Globus pallidus (tissue), 1 donor: ENCODE results near the gene FAHD2B.
"Not testable (repeated sequence)": the region's sequence is repeated elsewhere in the genome, so short reads cannot be mapped to it uniquely, and the experiment has no call there.

Source experiments
- DNase-seq: peaks from one replicate; pipeline ENCODE4 v3.0.0-alpha.2; 2015; ENCODE audit warnings: low spot score

FAHD2B gene, protein sequence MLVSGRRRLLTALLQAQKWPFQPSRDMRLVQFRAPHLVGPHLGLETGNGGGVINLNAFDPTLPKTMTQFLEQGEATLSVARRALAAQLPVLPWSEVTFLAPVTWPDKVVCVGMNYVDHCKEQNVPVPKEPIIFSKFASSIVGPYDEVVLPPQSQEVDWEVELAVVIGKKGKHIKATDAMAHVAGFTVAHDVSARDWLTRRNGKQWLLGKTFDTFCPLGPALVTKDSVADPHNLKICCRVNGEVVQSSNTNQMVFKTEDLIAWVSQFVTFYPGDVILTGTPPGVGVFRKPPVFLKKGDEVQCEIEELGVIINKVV

GRCh38 chr2:97094772-97095611 is at the start of gene FAHD2B:
Gene FAHD2B (minus strand): TSS chr2:97094882. CDS start chr2:97091706, 3,176 bp downstream.
- peak; percentile 74 for DNase-seq

DNA sequence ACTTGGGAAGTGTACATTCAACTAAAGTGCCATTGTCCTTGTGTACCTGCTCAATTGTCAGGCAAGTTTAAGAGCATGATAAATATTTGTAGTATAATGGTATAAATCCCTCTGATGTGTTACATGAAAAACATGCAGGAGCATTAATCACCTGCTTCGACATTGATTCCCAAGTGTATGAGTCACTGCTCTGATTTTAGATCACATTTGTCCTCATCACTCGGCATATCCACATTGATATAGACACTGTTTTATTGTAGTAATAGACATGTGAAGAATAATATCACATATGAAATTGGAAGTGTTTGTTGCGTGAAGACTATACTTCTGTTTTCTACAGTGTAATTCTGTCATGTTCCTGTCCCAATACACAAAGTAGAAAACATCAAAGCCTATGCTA is 49.3 kb upstream of the FAHD2B start:
- DNase-seq, result not testable (repeated sequence)

GRCh38 chr2:97129090-97129489 is 34.4 kb upstream of the FAHD2B start:
- not testable (repeated sequence) for DNase-seq

GRCh38 chr2:97113882-97114255 is 19.2 kb upstream of the FAHD2B start:
- DNase-seq, result not testable (repeated sequence)

DNA sequence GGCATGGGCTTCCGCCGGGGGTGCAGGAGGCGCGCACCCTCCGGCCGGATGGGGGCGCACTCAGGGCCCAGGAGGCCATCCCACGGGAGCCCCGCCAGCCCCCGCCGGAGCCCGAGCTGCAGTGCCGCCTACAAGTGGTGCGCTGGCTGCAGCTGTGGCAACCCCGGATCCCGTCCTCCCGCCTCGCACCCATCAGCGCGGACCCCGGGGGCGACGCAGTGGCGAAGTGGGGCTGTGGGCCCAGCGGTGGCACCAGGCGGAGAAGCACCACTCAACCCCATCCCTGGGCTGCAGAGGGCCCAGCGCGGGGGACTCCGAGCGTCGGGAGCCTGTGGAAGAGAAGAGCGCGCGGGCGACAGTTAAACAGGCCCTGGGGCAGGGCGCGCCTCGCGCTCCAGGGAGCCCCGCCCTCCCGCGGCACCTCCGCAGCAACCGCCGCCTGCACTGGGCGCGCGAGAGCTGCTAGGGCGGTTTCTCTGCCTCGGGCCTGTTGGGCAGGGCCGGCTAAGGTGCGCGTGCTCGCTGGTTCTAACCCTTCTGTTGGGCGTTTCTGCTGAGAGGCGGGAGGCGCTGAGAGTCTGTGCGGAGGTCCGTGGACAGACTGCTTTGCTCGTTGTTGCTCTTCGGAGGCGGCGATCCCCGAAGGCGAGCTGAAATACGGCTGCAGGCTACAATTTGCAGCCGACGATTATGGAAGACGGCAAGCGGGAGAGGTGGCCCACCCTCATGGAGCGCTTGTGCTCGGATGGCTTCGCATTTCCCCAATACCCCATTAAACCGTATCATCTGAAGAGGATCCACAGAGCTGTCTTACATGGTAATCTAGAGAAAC is 18.6 kb upstream of the FAHD2B start, which contains the start of gene ANKRD36:
Gene ANKRD36, plus strand, starts transcription at position 104 of the 832 bp plus-strand sequence. Its CDS starts 587 bp downstream, at position 691.
- peak; percentile 87 for DNase-seq

DNA sequence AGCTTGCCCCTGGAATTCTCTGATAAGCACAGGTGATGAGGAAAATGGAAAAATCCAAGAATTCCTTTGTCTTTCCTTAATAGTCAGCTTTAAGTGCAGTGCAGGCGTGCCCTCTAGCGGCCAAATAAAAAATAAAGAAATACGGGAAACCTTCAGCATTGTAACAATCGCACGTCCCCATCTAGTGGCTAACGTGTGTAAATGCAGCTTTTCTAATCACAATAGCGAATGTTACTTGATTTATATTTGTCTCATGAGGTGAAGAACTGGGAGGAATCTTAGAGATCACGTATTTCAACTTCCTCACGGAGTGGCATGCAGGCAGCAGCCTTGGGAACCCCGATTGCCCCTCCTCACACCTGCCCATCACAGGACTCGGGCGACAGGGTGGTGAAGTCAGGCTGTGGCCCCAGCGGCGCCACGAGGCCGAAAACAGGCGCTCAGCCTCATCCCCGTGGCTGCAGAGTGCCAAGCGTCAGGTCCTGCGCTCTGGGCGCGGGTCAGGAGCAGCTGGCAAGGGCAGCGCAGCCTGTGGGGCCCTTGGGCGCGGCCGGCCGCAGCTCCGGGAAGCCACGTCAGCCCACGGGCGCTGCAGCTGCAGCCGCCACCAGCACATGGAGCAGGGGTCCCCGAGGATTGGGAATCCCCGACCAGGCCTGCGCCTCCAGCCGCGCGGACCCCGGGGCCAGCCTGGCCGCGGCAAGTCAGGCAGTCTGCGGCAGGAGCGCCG is 17.8 kb upstream of the FAHD2B start:
- DNase-seq, result peak; percentile 55

GRCh38 chr2:97111246-97111645 is 16.6 kb upstream of the FAHD2B start:
- DNase-seq, result not testable (repeated sequence)

DNA sequence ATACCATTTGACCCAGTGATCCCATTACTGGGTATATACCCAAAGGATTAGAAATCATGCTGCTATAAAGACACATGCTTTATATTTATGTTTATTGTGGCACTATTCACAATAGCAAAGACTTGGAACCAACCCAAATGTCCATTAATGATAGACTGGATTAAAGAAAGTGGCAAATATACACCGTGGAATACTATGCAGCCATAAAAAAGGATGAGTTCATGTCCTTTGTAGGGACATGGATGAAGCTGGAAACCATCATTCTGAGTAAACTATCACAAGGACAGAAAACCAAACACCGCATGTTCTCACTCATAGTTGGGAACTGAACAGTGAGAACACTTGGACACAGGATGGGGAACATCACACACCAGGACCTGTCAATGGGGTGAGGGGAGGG is 12.2 kb upstream of the FAHD2B start:
- not testable (repeated sequence) for DNase-seq

DNA sequence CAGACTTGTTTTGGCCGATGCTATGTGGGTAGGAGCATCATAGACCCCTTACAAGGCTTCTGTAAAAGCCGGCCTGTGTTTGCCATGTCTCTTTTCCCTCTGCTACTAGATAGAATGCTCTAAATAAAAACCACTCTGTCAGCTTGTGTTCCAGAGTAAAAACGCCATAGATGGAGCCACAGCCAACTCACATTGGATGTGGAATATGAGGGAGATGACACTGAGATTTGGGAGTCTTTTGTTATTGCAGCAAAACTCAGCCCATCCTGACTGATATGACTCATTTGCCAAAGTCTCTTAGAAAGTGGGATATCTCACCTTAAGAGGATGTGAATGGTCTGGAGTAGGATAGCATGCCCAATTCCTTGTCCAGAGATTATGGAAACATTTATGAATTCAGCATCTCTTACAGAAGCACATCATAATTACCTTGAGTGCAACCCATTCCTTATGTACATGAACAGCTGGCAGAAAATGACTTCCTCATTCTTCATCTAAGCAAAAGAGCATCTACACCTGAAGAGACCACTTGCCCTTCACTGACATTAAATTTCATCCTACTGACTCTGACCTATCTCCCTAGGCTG is 4.2 kb upstream of the FAHD2B start:
- DNase-seq, result not testable (repeated sequence)

DNA sequence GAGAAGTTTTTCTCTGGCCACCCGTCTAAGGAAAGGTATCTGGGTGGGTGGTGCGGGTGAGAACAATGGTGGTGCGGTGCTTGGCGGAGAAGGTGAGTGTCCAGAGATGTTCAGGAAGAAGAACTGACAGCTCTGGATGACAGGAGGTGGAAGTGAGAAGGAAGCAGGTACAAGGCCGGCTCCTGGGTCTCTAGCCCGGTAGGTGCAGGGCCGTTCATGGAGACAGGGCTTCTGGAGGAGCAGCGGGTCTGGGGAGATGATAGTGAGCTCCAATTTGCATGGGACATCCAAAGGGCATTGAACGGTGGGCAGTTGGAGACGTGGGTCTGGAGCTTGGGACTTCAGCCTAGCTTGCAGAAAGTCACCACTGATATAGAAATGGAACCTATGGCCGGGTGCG is 979 bp upstream of the FAHD2B start:
- no peak for DNase-seq

DNA sequence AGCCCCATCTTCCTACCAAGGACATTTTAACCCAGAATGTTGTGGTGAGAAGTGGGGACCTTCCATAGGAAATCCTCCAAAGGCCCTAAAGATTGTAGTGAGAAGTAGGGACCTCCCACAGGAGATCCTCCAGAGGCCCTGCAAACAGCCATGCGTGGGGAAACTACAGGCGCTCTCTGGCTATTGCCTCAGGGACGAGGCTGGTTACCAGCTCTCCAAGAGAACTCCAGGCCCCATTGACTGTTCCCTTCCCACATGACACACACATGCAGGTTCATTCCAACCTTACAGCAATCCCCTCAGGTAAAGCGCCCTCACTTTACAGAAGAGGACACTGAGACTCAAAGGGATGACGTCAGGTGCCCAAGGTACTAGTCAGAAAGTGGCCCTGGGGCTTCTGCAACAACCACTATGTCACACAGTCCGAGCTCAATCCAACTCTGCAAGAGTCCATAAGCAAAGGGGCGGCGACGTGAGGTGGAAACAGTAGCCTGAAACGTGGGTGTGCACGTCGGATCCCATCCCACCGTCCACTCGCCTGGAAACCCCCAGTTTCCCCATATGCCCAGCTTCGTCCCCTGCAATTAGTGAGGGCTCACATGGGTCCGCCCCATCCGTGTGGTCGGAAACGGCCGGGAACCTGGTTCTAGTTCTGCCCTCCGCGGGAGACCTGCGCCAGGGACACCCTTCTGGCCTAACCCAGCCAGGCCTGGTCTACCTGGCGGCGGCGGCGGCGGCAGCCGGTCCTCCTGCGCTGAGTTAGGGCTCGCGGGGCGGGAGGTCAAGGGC is 505 bp downstream of the FAHD2B start:
- DNase-seq, result not testable (repeated sequence)

GRCh38 chr2:97092946-97093345 is 1.7 kb downstream of the FAHD2B start:
- DNase-seq, result peak; percentile 47

GRCh38 chr2:97088706-97089105 is 6.0 kb downstream of the FAHD2B start:
- not testable (repeated sequence) for DNase-seq

DNA sequence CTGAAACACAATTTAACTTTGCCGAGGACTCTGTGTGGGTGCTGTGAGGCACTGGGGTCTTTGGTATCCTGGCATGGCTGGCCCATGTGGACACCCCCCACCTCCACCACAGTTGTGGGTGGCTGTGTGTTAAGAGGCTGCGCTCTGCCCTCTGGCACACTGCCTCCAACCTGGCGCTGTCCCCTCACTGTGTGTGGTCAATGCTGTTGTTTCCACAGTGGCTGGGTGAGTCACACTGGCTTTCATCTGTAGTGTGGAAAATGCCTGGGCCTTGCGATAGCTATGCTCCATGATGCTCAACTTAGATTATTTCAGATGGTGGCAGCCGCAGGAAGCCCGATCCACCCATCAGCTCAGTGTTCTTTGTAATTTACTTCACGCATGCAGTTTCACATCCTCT is 9.6 kb downstream of the FAHD2B start:
- not testable (repeated sequence) for DNase-seq

- DNase-seq, result not testable (repeated sequence)
Measured at GRCh38 chr2:97083516-97083915, 11.2 kb downstream of the FAHD2B start.

- DNase-seq, result not testable (repeated sequence)
Measured at GRCh38 chr2:97082206-97082605, 12.5 kb downstream of the FAHD2B start.

GRCh38 chr2:97080855-97081254 is 13.8 kb downstream of the FAHD2B start:
- DNase-seq, result not testable (repeated sequence)

DNA sequence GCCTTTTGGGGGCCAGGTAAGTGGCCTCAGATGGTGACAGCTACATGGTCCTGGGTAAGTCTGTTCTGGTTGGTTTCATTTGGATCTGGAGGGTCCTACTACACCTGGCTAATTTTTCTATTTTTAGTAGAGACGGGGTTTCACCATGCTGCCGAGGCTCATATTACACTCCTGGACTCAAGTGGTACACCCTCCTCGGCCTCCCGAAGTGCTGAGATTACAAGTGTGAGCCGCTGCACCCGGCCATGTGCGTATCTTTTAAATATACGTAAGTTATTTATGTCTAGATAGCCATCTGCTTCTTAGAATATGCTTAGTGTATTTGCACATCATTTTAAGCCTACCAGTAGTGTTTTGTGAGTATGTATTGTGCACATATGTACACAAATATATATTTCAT is 17.5 kb downstream of the FAHD2B start:
- not testable (repeated sequence) for DNase-seq

DNA sequence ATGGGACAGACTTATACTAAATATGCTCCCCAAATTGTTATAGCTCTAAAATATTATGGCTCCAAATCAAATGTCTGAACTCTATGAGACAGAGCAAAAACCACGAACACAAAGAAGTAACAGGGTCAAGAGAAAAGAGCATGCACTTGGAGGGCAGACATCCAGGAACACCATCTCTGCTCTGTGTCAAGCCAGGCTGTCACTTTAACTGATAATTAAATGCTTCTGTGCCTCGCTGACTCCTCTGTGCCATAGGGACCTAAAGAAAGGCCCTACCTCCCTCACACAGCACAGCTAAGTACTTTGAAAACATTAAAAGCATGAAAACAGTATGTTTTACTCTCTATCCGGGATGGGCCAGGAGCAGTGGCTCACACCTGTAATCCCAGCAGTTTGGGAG is 23.8 kb downstream of the FAHD2B start:
- not testable (repeated sequence) for DNase-seq

DNA sequence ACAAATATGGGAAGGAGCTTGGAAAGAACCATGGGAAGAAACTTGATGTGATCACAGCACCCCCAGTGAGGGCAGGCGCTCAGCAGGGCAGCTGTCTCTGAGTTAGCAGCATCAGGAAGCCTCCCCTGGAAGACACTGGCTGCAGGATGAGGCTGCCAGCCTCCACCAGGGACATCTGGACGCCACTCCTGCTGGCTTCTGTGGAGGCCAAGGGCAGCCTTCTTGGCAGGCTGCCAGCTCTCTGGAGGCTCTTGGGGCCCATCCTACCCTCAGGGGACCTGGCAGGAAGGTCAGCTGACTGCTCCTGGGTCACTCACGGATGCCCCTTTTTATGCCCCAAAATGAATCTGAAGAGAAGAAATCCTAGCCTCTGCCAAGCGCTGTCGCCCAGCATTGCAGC is 26.0 kb downstream of the FAHD2B start:
- not testable (repeated sequence) for DNase-seq
